ENCODE measurements around the gene RYR2.

Gene RYR2

DNA sequence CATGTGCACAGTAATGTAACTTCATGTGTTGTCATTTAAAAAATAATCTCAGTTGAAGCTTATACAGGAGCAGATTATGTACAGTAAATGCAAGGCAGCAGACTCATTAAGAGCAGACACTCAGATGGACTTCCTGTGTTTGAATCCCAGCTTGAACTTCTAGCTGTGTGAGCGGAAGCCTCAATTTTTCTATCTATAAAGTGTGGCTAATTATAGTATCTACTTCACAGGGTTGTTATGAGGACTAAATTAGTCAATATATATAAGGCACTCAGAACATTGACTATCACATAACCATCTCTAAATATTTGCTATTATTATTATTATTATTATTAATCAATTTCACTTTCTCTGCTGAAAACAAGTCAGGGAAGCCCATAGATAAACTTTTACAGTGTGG is 707.1 kb downstream of the RYR2 start:
- FAIRE-seq: no peak

- no peak for FAIRE-seq
Measured at GRCh38 chr1:237751090-237751489, 709.1 kb downstream of the RYR2 start.

- FAIRE-seq: no peak
Measured at GRCh38 chr1:237754627-237755026, 712.6 kb downstream of the RYR2 start.

DNA sequence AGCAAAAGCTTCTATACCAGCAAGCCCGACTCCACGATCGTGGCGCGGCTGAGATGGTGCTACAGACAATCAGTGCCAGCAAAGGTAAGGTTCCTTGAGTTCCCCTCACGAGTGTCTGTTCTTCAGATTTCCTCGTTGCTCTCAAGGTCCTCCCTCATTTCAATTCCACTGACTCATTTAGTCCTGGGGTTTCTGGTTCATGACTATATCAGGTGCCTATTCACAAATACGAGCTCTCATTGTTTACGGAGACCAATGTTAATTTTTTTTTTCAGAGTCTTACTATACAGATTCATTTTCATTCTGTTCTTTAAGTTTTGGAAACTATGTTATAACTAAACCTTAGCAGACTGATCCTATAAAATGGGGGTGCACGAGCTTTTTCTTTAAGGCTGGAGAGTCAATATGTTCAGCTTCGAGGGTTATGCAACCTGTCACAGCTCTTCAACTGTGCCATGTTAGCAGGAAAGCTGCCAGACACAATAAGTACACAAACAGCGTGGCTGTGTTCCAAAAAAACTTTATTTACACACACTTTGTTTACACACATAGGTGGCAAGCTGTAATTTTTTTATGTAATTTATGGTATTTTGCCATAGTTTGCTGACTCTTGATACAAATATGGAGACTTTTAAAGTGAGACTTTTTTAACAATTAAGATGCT is 714.5 kb downstream of the RYR2 start:
- FAIRE-seq: no peak

- FAIRE-seq: no peak
Measured at GRCh38 chr1:237759377-237759776, 717.4 kb downstream of the RYR2 start.

- FAIRE-seq: no peak
Measured at GRCh38 chr1:237760951-237761350, 719.0 kb downstream of the RYR2 start.

GRCh38 chr1:237763137-237763536 is 721.2 kb downstream of the RYR2 start:
- FAIRE-seq: no peak

DNA sequence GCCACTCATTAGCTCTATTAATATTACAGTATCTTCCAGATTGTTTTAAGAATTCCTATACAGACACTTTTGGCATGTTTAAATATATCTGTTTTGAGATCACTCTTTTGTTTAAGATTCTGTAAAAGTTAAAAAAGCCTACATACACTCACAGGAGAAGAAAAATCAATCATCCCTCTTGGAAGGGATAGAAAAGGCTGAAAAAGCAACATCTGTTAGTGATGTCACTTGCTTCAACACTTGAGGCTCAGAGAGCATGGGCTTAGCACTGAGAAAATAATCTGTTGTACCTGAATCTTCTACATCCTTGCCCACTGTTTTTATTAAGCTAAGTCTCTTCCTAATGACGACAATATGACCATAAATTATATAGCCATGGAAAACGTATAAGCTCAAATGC is 721.8 kb downstream of the RYR2 start:
- no peak for FAIRE-seq

DNA sequence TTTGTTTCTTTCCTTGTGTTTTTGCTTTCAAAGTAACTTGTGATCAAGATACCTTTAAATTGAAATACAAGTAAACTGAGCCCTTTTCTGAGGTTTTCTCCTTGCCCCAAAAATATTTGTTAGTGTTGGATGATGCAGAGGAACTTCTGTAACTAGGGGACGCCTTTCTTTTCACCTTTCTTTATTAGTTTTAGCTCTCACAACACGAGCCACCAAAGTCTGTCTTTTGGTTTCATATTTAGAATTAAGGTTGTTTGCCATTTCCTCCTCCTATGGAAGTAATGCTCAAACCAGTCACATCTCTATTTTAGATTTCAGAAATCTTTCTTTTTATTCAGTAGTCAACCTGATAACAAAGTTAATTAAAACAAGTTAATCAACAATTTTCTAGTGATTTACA is 727.9 kb downstream of the RYR2 start:
- no peak for FAIRE-seq

- no peak for FAIRE-seq
Measured at GRCh38 chr1:237772009-237772408, 730.0 kb downstream of the RYR2 start.

DNA sequence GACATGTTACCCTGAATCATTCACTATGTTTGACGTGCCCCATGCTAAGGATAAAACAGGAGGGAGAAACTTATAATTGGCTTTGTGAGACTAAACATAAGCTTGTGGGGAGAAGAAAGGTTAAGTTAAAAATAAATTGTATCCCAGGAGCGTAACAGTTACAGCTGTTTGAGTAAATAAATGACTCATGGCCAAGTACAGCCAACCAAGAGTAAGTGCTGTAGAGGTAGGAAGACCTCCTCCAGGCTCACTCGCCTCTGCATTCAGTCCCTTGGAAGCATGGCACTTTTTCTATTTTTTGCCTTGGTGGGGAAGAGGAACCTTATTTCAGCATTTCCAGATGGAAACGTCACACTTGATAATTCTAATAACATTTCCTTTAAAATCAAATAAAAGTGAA is 732.3 kb downstream of the RYR2 start:
- FAIRE-seq: no peak

DNA sequence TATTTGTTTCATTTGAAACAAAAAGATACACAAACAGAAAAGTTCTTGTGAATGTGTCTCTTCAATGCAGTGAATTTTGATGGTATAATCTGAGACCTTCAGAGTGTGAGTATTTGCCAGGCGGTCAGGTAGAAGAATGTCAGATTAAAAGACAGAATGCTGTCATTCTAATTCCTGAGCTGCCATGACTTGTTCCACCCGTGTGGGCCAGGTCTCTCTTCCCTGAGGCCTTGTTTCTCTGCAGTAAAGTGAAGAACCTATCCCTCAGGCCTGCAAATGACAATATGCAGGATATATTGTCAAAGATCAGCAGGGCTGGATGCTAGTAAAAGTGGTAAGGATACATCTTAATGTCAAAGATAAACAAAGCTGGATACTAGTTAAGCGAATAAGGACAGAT is 737.4 kb downstream of the RYR2 start:
- no peak for FAIRE-seq

DNA sequence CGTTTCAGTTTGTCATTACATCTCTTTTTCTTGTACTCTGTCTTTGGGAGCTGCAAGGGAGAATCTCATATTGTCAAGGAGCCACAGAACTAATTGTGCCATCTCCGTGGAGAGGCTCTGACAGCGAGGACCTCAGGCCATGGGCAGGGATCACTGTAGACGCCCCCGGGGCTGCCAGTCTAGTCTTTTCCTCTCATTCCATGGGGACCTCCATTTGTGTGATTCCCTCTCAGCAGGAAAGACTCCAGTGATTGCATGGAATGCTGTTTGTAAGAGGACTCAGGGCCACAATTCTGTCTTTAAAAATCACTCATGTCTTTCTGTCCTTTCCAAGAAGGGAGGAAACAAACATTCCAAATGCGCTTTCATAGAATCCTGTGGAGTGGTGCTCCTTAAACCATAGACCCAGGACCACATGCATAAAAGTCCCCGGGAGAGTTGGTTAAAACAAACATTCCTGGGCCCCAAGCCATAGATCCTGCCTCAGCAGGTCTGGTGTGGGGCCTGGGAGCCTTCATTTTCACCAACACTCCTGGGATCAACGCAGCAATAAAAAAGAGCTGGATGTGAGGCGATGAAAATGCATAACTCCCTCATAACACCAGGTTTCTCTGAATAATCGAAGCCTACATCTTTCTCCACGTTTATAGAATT is 744.2 kb downstream of the RYR2 start:
- FAIRE-seq: no peak

GRCh38 chr1:237788069-237788468 is 746.1 kb downstream of the RYR2 start:
- no peak for FAIRE-seq

DNA sequence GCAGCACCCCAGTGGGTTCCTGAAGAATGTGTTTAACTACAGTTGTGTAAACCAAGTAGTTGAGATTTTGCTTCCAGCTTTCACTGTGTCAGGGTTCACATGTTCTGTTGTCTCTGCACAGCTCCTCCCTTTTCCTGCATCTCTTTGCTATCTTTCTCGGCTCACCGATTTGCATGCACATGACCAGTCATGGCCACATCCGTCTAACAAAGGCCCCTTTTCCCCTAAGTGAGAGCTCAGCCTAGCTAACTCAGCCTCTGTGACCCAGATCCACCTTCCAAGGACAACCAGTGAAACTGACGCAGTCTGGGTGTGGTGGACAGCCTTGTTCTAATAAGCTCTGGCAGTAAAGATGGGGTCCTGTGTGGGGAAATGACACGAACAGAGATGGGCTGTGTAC is 747.6 kb downstream of the RYR2 start:
- FAIRE-seq: no peak

- FAIRE-seq: no peak
Measured at GRCh38 chr1:237791592-237791991, 749.6 kb downstream of the RYR2 start.

DNA sequence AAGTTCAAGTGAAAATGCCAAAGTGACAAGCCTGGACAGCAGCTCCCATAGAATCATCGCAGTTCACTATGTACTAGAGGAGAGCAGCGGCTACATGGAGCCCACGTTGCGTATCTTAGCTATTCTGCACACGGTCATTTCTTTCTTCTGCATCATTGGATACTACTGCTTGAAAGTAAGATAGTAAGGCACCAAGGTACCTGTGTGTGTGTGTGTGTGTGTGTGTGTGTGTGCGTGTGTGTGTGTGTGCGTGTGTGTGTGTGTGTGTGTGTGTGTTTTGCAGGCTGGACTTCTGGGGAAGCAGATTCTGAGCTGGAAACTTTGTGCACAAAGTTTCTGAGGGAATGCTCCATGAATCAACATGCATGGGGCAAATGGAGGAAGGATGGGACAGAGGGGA is 750.2 kb downstream of the RYR2 start:
- no peak for FAIRE-seq

DNA sequence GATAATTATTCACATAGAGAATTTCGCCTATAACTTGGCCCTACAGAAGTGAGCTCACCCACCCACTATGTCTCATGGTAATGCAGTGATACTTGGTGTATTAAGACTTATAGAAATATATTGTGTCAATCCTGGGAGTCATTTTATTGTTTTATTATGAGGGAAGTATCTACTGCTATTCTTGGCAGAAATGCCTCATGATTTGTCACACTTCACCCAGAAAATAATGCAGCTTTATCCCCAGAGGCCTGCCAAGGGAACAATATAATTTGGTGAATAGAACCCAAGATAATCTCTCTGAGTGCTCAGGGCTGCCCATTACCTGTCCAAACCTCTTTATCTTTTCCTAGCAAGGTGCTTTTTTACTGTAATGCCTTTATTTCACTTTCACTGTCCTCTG is 750.7 kb downstream of the RYR2 start:
- no peak for FAIRE-seq

- FAIRE-seq: no peak
Measured at GRCh38 chr1:237794071-237794470, 752.1 kb downstream of the RYR2 start.

GRCh38 chr1:237795558-237795957 is 753.6 kb downstream of the RYR2 start:
- no peak for FAIRE-seq

GRCh38 chr1:237799762-237800474 is 757.9 kb downstream of the RYR2 start:
- FAIRE-seq: no peak

- no peak for FAIRE-seq
Measured at GRCh38 chr1:237804516-237804915, 762.5 kb downstream of the RYR2 start.

DNA sequence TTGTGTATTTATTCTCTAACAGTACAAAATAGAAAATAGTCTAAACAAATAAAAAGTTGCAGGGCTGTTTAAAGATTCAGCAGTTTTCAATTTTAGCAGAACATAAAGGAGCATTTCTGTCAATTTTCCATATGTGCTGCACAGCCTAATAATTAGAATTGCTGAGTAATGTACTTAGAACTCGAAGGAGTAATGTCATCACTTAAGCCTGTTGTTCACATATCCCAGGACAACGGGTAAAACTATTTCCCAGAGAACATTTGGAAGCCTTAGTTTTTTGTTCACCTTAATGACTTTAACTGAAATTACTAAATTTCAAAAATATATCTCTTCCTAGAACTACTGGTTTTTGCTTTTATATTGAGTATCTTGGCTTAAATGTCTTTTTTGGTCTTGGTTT is 767.1 kb downstream of the RYR2 start:
- no peak for FAIRE-seq

- FAIRE-seq: no peak
Measured at GRCh38 chr1:237811633-237812032, 769.6 kb downstream of the RYR2 start.

Measured in A204.1 (cell line).